ENCODE data around the gene MAN1B1. TPM values are rescaled to one million over a fixed set of nuclear protein-coding genes. Genes with fewer than 3 reads are reported as not detected.

MAN1B1 gene
- total RNA-seq, 1 donor from 2014 or later, result 24.6 TPM

DNA sequence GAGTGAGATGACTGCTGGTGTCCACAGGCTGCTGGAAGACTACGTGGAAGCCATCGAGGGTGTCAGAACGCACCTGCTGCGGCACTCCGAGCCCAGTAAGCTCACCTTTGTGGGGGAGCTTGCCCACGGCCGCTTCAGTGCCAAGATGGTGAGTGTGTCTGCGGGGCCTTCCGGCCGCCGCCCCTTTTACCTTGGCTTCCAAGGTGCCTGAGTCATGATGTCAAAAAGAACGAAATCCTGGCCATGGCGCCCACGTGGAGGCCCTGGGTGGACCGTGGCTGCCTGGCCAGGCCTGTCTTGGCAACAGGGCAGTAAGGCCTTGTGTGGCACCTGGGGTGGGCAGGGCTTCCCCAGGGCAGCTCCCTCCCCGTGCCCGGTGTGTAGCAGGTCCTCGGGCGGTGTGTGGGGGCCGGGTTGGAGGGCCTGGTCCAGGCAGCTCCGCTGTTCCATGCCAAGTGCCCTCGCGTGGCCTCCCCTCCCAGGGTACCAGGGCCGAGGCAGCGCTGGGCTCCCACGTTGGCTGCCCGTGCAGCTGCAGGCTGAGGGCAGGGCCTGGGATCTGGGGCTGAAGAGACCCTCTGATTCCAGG is 20.0 kb downstream of the MAN1B1 start:
- H4K20me1 ChIP-seq (ENCODE audit: low read depth), result no peaks in the 10 kb centered on the region
- no peak overlapping the region for H3K4me3 ChIP-seq
- no peak overlapping the region for H3K4me2 ChIP-seq
- no peaks in the 10 kb centered on the region for H3K9me3 ChIP-seq (ENCODE audit: low read depth)
- no peak overlapping the region for H3K27ac ChIP-seq
- H3K79me2 ChIP-seq (ENCODE audit: low read depth), result no peaks in the 10 kb centered on the region
- no peaks in the 10 kb centered on the region for H3K4me1 ChIP-seq
- Mint-ChIP-seq H3K27ac (no peak overlapping the region), H3K27me3 (ENCODE audit: insufficient read depth, low read depth) (peaks cover 5% of the 10 kb centered on the region), H3K36me3 (peaks cover 4% of the 10 kb centered on the region), H3K4me1 (no peaks in the 10 kb centered on the region), H3K9me3 (peaks cover 3% of the 10 kb centered on the region), H3K4me3 (no peak overlapping the region)
- peaks cover 8% of the 10 kb centered on the region for H3F3A ChIP-seq (ENCODE audit: low read depth)
- TF ChIP-seq, protein P1, sequence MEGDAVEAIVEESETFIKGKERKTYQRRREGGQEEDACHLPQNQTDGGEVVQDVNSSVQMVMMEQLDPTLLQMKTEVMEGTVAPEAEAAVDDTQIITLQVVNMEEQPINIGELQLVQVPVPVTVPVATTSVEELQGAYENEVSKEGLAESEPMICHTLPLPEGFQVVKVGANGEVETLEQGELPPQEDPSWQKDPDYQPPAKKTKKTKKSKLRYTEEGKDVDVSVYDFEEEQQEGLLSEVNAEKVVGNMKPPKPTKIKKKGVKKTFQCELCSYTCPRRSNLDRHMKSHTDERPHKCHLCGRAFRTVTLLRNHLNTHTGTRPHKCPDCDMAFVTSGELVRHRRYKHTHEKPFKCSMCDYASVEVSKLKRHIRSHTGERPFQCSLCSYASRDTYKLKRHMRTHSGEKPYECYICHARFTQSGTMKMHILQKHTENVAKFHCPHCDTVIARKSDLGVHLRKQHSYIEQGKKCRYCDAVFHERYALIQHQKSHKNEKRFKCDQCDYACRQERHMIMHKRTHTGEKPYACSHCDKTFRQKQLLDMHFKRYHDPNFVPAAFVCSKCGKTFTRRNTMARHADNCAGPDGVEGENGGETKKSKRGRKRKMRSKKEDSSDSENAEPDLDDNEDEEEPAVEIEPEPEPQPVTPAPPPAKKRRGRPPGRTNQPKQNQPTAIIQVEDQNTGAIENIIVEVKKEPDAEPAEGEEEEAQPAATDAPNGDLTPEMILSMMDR (IDR thresholded peaks at IDR 0.05), result no peak
- TF ChIP-seq EZH2 (IDR thresholded peaks at IDR 0.05) (no peak), EZH2phosphoT487 (IDR thresholded peaks at IDR 0.05) (no peak)
- H3K9ac ChIP-seq, result no peak overlapping the region
- no peak overlapping the region for H2AFZ ChIP-seq (replicated peaks)
- H3K36me3 ChIP-seq, result no peaks in the 10 kb centered on the region
- DNase-seq (ENCODE audit: low spot score), result no peak
- no peaks in the 10 kb centered on the region for H3K27me3 ChIP-seq

DNA sequence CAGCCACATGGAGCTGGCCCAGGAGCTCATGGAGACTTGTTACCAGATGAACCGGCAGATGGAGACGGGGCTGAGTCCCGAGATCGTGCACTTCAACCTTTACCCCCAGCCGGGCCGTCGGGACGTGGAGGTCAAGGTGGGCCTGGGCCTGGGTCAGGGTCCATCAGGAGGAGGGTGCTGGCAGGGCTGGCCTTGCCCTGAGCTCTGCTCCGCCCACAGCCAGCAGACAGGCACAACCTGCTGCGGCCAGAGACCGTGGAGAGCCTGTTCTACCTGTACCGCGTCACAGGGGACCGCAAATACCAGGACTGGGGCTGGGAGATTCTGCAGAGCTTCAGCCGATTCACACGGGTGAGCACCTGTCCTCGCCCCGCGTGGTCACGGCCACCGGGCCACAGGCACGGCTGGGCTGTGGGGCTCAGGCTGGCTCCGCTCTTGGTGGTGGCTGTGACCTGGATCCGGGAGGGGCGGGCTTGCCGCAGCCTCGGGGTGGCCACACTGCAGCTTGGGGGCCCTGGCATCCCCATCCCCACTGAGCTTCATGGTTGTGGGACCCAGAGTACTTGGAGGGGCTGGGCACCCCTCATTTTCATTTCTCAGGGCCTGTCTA is 20.6 kb downstream of the MAN1B1 start:
- Mint-ChIP-seq H3K9me3 (peaks cover 3% of the 10 kb centered on the region), H3K27me3 (ENCODE audit: insufficient read depth, low read depth) (peaks cover 5% of the 10 kb centered on the region), H3K4me1 (no peaks in the 10 kb centered on the region), H3K36me3 (peaks cover 4% of the 10 kb centered on the region), H3K4me3 (no peak overlapping the region), H3K27ac (no peak overlapping the region)
- DNase-seq (ENCODE audit: low spot score), result no peak
- H3K4me1 ChIP-seq, result no peaks in the 10 kb centered on the region
- TF ChIP-seq EZH2phosphoT487 (IDR thresholded peaks at IDR 0.05) (no peak), EZH2 (IDR thresholded peaks at IDR 0.05) (no peak)
- TF ChIP-seq, protein P1 (IDR thresholded peaks at IDR 0.05), result no peak
- H3F3A ChIP-seq (ENCODE audit: low read depth), result peaks cover 2% of the 10 kb centered on the region
- no peaks in the 10 kb centered on the region for H3K36me3 ChIP-seq
- no peak overlapping the region for H2AFZ ChIP-seq (replicated peaks)
- H3K4me2 ChIP-seq, result no peak overlapping the region
- H3K4me3 ChIP-seq, result no peak overlapping the region
- H3K79me2 ChIP-seq (ENCODE audit: low read depth), result no peaks in the 10 kb centered on the region
- H3K9ac ChIP-seq, result no peak overlapping the region
- H3K27me3 ChIP-seq, result peaks cover 3% of the 10 kb centered on the region
- no peaks in the 10 kb centered on the region for H3K9me3 ChIP-seq (ENCODE audit: low read depth)
- H4K20me1 ChIP-seq (ENCODE audit: low read depth), result no peaks in the 10 kb centered on the region
- H3K27ac ChIP-seq, result no peak overlapping the region

DNA sequence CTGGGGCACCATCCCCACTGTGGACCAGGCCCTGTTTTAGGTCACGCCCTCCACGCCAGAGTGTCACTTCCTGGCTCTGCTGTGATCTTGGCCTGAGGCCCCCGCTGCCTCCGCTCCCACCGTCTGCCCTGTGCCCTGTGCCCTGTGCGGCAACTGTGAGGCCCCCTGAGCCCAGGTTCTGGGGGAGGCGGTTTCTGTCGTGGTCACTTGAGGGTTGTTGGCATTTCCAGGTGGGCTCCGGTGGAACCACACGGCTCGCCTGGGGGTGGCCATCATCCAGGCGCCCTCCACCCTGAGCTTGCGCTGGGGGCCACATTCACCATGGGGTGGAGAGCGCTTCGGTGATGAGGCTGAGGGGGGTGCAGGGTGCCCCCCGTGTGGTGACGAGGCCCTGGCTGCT is 21.2 kb downstream of the MAN1B1 start:
- H3K4me3 Mint-ChIP-seq, result no peak overlapping the region
- H3K27ac ChIP-seq, result no peak overlapping the region
- no peaks in the 10 kb centered on the region for H4K20me1 ChIP-seq (ENCODE audit: low read depth)
- no peak overlapping the region for H3K4me3 ChIP-seq
- H3K4me2 ChIP-seq, result no peak overlapping the region
- no peaks in the 10 kb centered on the region for H3K36me3 ChIP-seq
- no peak for TF ChIP-seq EZH2phosphoT487 (IDR thresholded peaks at IDR 0.05)
- TF ChIP-seq EZH2 (IDR thresholded peaks at IDR 0.05), result no peak
- TF ChIP-seq, protein P1 (IDR thresholded peaks at IDR 0.05), result no peak
- peaks cover 4% of the 10 kb centered on the region for H3K36me3 Mint-ChIP-seq
- H3K79me2 ChIP-seq (ENCODE audit: low read depth), result no peaks in the 10 kb centered on the region
- H3K4me1 ChIP-seq, result no peaks in the 10 kb centered on the region
- H3K27ac Mint-ChIP-seq, result no peak overlapping the region
- H3K9me3 Mint-ChIP-seq, result peaks cover 3% of the 10 kb centered on the region
- H3K4me1 Mint-ChIP-seq, result no peaks in the 10 kb centered on the region
- no peak overlapping the region for H3K9ac ChIP-seq
- no peaks in the 10 kb centered on the region for H3F3A ChIP-seq (ENCODE audit: low read depth)
- no peak overlapping the region for H2AFZ ChIP-seq (replicated peaks)
- DNase-seq (ENCODE audit: low spot score), result no peak
- H3K27me3 ChIP-seq, result peaks cover 8% of the 10 kb centered on the region
- peaks cover 5% of the 10 kb centered on the region for H3K27me3 Mint-ChIP-seq (ENCODE audit: insufficient read depth, low read depth)
- H3K9me3 ChIP-seq (ENCODE audit: low read depth), result no peaks in the 10 kb centered on the region
